Activated naive CD8-positive, alpha-beta T cell treated with anti-CD3 and anti-CD28 coated beads for 36 hours (primary cell): ENCODE data around the gene PITX2. TPM values are rescaled to one million over a fixed set of nuclear protein-coding genes. Genes with fewer than 3 reads are reported as not detected.
A peak's percentile ranks its signal among the peaks of the same experiment; 100 is the strongest.

Experiments used
- DNase-seq: peaks from one replicate; pipeline ENCODE4 v3.0.0; 2021
- H3K27ac Mint-ChIP-seq: one replicate; pipeline ENCODE4 v1.8.0; 2022; ENCODE audit warnings: mild to moderate bottlenecking, moderate library complexity, mixed read lengths
- H3K27me3 Mint-ChIP-seq: one replicate; pipeline ENCODE4 v1.8.0; 2022; ENCODE audit warnings: mild to moderate bottlenecking, mixed read lengths
- H3K36me3 Mint-ChIP-seq: one replicate; pipeline ENCODE4 v1.8.0; 2021; ENCODE audit warnings: mild to moderate bottlenecking, mixed read lengths
- H3K4me1 Mint-ChIP-seq: one replicate; pipeline ENCODE4 v1.8.0; 2021; ENCODE audit warnings: mixed read lengths
- H3K4me3 Mint-ChIP-seq: one replicate; pipeline ENCODE4 v1.8.0; 2022; ENCODE audit warnings: mild to moderate bottlenecking, moderate library complexity, mixed read lengths
- H3K9me3 Mint-ChIP-seq: one replicate; pipeline ENCODE4 v1.8.0; 2022; ENCODE audit warnings: mixed read lengths
- total RNA-seq, 2 experiments: library from RNA; stranded (reverse); gene quantifications; one replicate each; pipeline ENCODE4 v1.2.3, GENCODE V29; 2021

PITX2 gene
- total RNA-seq, 2 experiments from 2014 or later = not detected

DNA sequence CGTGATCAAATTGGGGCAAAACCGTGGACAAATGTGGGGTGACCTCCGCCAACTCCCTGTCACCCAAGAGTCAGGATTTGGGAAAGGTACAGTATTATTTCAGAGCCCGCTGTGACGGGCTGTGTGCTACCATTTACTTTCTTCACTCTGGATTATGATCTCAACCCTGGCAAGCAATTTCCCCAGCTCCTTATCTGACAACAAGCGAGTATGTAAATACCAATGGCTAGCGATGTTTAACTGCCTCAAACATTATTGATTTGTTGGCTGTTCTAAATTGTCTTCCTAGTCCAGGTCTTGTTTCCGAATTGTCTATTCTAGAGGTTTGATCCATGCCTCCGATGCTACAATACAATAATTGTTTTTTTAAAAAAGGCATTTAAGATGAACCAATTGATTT, 17.7 kb upstream of the PITX2 start:
- Mint-ChIP-seq H3K4me3 (no peak overlapping the region), H3K36me3 (peaks cover 3% of the 10 kb centered on the region), H3K27ac (no peak overlapping the region), H3K9me3 (peaks cover 12% of the 10 kb centered on the region), H3K4me1 (peaks cover 3% of the 10 kb centered on the region), H3K27me3 (peaks cover 80% of the 10 kb centered on the region)
- no peak for DNase-seq

DNA sequence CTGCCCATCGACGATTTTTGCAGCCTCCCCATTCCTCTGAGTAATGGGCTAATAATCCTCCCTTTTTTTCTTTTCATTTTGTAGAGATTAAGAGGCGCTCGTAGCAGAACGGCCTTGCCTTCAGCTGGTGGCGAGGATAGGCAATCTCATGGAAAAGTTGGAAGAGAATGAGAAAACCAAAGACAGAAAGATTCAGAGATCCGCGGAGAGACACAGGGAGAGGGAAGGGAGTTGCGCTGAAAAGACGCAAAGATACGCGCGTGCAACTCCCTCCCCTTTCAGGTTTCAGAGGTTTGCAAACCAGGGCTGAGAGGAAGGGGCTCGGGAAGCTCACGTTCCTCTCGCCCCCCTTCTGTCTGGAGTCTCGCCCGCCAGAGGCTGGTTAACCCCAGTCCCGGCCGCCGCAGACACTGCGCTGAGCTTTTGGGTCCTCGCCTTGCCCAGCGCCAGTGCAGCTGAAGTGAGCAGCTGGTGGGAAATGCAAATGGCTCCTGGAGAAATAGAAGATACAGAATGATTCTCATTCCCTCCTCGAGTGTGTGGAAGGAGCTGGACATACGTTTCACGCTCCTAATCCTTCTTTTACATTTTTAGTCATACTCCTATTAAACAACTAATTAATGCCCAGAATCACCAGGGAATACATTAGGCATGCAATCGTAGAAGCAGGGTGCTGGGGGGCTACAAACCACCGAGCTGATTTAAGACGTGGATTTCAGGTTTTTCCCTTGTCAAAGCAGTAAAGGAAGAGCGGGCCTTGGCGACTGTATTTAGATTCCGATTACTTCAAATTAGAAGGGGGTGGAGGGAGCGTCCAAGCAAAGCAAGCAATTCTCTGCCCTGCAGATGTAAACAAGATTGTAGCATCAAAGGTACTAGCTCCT, 16.6 kb upstream of the PITX2 start:
- DNase-seq = no peak
- no peak overlapping the region for H3K4me3 Mint-ChIP-seq
- H3K27me3 Mint-ChIP-seq = peaks cover 88% of the 10 kb centered on the region
- H3K4me1 Mint-ChIP-seq = peaks cover 3% of the 10 kb centered on the region
- H3K27ac Mint-ChIP-seq = no peak overlapping the region
- peaks cover 3% of the 10 kb centered on the region for H3K36me3 Mint-ChIP-seq
- peaks cover 12% of the 10 kb centered on the region for H3K9me3 Mint-ChIP-seq

DNA sequence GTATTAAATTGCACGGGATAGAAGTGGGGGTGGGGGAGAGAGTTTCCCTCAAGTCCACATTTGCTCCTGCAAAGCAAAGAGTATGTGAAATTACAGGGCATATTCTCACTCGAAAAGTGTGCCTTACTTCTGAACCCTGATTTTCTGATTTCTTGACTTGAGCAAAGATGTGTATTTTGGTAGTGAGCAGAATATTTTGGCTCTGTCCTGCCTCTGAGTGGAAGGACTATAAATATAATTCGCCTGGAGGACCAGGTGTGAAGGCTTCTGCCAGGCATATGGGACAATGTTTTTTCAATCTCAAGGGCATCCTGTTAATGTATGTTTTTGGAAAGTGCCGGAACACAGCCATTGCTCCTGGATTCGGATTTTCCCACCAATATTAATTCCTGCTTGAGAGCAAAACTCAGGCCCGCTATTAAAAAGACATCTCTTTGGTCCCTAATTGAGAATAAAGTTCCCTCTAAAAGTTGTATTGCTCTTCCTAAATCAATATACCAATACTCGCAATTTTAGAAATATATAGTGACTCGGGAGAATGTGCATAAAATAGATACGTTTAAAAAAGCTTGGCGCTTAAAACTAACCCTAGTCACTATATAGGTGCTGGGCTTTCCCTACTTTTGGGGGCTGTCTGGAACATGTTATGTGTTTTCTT, 15.3 kb upstream of the PITX2 start:
- H3K4me3 Mint-ChIP-seq = no peak overlapping the region
- H3K27me3 Mint-ChIP-seq = peaks cover 95% of the 10 kb centered on the region
- H3K36me3 Mint-ChIP-seq = peaks cover 3% of the 10 kb centered on the region
- DNase-seq = no peak
- H3K4me1 Mint-ChIP-seq = peaks cover 6% of the 10 kb centered on the region
- peaks cover 14% of the 10 kb centered on the region for H3K9me3 Mint-ChIP-seq
- H3K27ac Mint-ChIP-seq = no peak overlapping the region

DNA sequence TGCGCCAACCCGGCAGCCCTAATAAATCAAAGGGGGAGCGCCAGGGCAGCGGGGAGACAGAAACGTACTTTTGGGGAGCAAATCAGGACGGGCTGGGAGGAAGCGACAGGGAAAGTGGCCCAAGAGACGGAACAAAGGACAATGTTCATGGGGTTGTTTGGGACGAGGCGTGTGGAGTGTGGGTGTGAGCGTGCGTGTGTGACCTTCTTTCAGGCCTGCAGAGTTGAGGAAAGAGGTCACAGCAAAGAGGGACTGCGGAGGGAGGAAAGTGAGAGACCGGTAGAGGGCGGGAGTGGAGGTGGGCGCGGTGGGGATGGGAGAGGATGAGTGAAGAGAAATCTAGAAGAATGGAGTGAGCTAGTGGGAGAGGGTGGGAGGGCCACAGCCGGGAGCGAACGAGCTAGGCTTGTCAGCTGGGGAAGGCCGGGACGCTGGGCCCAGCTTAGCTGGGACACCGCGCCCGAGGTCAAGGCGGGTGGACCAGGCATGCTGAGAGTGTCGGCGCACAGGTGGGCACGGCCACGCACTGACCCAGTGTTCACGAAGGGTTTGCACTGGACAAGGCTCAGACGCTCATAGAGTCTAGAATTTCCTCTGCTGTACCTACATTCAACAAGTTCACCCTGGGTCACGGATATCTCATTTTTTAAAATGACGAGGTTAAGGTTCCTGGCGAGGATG, 14.7 kb upstream of the PITX2 start:
- H3K4me3 Mint-ChIP-seq = no peak overlapping the region
- peaks cover 5% of the 10 kb centered on the region for H3K36me3 Mint-ChIP-seq
- H3K9me3 Mint-ChIP-seq = peaks cover 14% of the 10 kb centered on the region
- peaks cover 7% of the 10 kb centered on the region for H3K4me1 Mint-ChIP-seq
- H3K27ac Mint-ChIP-seq = no peak overlapping the region
- DNase-seq = no peak
- peaks cover 97% of the 10 kb centered on the region for H3K27me3 Mint-ChIP-seq

DNA sequence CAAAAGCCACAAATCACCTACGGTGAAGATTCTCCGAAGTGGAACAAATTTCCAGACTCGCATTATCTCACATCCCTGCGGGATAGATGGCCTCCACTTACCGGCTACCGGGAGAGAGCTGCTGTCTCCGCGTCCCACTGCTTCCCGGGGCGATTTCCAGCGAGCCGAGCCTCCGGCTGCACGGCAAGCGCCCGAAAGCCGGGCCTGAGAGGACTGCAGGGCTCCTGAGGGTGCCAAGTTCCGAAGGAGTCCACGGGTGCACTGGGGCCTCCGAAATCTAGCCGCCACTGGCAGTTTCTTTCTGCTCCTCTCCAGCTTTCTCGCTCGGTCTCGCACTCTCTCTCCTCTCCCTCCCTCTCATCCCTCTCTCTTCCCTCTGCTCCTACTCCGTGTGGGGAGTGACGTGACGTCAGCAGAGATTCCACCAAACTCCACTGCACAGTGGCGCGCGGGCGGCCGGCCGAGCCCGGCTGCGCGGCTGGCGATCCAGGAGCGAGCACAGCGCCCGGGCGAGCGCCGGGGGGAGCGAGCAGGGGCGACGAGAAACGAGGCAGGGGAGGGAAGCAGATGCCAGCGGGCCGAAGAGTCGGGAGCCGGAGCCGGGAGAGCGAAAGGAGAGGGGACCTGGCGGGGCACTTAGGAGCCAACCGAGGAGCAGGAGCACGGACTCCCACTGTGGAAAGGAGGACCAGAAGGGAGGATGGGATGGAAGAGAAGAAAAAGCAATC, 14.0 kb upstream of the PITX2 start:
- H3K36me3 Mint-ChIP-seq = peaks cover 6% of the 10 kb centered on the region
- H3K4me3 Mint-ChIP-seq = no peak overlapping the region
- DNase-seq = no peak
- H3K9me3 Mint-ChIP-seq = peaks cover 14% of the 10 kb centered on the region
- H3K27ac Mint-ChIP-seq = no peak overlapping the region
- H3K4me1 Mint-ChIP-seq = peaks cover 9% of the 10 kb centered on the region
- H3K27me3 Mint-ChIP-seq = peaks cover 97% of the 10 kb centered on the region

DNA sequence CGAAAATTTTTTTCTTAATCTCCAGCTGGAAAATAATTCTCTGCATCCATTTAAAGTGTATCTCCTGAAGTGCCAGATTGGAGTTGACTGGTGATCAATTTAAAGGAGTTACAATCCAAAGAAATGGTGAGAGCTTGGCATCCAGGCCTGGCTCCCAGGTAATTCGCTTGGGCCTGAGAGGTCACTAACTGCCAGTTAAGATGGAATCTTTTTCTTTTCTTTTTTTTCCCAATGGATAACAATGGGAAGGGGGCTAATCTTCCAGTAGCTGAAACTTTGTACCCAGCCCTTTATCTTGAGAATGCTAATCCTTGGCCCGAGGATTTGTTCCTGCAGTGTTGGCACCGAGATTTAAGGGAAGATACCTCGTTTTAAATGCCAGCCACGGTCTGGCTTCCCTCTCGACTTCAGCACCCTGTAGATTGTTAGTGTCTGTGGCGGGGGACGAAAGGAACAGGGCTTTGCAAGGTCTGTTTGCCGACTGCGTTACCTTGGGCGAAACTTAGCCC, 13.3 kb upstream of the PITX2 start:
- peaks cover 13% of the 10 kb centered on the region for H3K4me1 Mint-ChIP-seq
- peaks cover 14% of the 10 kb centered on the region for H3K9me3 Mint-ChIP-seq
- peaks cover 97% of the 10 kb centered on the region for H3K27me3 Mint-ChIP-seq
- DNase-seq = no peak
- no peak overlapping the region for H3K27ac Mint-ChIP-seq
- no peak overlapping the region for H3K4me3 Mint-ChIP-seq
- H3K36me3 Mint-ChIP-seq = peaks cover 8% of the 10 kb centered on the region

DNA sequence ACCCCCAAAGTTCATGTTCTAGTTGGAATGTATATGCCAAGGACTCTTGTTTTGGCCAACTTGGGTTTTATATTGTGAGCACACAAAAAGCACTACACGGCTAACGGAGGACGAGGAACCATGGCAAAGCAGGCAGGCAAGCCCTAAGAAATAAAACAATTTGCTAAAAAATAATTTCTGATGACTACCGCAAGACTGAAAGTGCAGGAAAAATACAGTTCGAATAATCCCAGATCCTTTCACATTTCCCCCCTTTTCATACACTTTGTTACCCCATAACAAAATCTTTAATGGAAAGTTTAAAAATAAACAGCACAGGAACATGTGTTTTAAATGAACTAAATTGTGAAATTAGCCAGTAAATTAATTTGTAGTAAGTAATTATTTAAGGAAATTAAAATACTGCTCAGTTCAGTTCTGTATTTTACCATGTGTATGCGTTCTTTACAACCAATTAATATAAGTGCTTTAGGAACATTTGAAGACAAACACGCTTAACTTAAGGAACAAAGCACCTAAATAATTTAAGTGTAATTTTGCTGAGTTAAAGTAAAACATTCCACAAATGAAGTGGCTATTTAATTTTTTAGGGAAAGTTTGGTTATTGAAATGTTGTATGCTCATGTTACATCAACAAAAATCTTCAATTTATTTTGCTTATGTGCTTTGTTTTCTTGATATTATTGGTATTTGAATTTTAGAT, 12.4 kb upstream of the PITX2 start:
- Mint-ChIP-seq H3K27ac (no peak overlapping the region), H3K4me3 (no peak overlapping the region), H3K36me3 (peaks cover 12% of the 10 kb centered on the region)

DNA sequence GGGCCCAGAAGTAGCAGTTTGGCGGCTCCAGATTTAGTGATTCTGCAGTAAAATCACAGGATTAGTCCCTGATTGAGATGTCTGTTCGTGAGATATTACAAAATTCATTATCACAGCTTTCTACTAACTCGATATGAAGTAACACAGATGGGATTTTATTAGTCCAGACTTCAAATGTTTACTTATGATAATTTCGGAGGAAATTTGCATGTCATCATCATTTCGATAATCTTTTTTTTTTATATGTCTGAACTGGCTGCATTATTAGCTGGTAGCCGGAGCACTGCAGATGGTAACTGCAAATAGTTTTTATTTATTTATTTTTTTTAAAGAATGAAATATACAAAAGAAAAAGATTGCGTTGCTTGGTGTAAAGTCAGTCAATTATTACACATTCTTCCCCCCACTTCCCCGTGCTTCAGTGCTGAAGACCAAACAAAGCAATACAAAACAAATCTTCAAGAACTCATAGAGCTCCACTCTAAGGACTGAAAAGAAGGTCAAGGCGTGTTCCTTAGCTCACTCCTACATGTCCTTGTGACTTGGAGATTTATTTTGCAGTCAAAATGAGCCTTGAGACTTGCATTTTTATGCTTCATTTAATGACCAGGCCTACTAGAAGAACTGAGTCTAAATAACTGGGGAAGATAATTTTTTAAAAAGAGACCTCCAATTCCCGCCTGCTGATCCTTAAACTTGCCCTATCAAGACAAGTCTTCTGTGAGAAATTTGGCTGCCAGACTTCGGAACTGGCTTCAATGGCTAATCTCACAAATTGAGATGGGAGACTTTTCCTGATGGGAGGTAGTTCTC, 11.7 kb upstream of the PITX2 start:
- H3K27ac Mint-ChIP-seq = no peak overlapping the region
- peaks cover 16% of the 10 kb centered on the region for H3K36me3 Mint-ChIP-seq
- no peak for DNase-seq
- peaks cover 17% of the 10 kb centered on the region for H3K4me1 Mint-ChIP-seq
- peaks cover 21% of the 10 kb centered on the region for H3K9me3 Mint-ChIP-seq
- H3K27me3 Mint-ChIP-seq = peaks cover 97% of the 10 kb centered on the region
- no peak overlapping the region for H3K4me3 Mint-ChIP-seq

More for the DNA sequence above, 12.4 kb upstream of the PITX2 start:
- peaks cover 97% of the 10 kb centered on the region for H3K27me3 Mint-ChIP-seq
- peaks cover 20% of the 10 kb centered on the region for H3K9me3 Mint-ChIP-seq
- peaks cover 17% of the 10 kb centered on the region for H3K4me1 Mint-ChIP-seq
- no peak for DNase-seq

DNA sequence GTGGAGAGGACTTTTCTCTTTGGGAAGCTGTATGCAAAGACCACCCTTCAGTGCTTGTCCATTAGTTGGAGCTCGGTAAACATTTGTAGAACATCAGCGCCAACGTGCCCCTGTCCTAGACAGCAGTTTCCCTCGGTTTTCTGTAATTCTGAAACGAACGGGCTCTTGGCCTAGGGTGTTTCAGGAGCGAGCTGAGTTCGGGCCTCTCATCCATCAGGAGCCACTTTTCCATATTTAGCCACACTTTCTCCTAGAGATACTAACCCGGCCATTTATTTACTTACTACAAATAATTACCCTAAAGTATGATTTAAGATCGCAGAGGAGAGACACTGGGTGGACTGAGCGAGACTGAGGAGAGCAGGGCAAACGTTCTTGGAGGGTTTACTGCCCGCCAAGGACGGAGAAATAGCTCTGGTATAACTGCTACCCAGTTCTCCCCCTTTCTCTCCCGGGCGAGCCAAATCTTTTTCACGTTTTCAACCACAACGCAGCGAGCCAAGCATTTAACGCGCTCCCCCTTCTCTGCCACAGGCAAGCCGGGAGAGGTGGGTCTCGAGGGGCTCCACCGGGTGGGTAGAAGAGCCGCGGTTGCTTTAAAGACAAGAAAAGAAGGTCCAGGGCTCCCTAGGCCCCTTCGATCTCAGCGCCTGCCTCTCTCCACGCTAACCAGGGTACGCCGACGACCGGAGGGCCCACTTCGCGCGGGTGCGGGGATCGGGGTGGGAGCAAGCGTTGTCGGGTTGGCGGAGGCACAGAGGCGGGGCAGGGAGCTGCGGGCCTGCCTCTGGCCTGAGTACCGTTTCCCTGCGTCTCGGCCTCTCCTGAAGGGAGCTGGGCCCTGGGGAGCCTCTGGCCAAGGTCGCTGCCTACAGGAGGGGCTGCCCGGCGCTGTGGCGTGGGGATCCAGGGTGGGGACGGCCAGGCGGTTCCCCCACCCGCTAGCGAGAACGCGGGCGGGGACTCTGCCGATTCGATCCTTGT, 10.8 kb upstream of the PITX2 start:
- H3K27me3 Mint-ChIP-seq = peaks cover 97% of the 10 kb centered on the region
- H3K27ac Mint-ChIP-seq = no peak overlapping the region
- H3K9me3 Mint-ChIP-seq = peaks cover 19% of the 10 kb centered on the region
- DNase-seq = no peak
- peaks cover 16% of the 10 kb centered on the region for H3K4me1 Mint-ChIP-seq
- H3K4me3 Mint-ChIP-seq = no peak overlapping the region
- H3K36me3 Mint-ChIP-seq = peaks cover 18% of the 10 kb centered on the region

DNA sequence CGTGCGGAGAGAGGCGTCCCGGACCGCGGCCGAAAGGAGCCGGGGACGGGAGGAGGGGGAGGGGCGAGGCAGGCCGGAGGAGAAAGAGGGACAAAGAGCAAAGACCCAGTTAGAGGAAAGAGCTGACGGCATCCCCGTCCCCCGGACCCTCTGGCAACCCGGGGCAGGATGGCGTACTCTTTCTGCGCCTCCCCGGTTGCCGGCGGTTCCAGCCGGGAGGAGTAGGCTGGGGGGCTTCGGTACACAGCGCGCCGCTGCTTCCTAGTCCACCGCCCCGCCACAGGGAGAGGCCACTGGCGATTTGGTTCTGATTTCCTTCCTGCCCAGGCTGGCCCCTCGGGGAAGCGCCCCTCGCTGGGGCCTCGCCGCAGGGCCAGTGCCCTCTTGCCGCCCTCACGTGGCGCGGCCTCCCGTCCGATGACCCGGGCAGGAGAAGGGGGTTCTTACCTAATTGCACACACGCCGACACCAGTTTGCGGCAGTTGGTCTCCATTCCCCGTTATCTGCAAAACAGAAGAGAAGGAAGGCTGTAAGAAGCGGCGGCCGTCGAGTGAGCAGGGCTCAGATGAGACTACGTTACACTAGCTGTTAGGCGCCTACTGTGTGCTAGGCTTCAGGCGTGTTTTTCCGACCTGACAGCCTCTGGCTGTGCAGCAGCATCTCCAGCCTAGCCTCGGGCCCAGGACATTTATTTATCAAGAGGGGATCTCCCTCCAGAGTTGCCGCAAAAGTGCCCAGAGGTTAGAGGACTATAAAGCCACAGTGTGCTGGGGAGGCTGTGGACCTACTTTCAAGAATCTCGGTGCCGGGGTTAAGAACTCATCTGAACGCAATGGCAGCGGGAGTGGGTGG, 9.9 kb upstream of the PITX2 start:
- peaks cover 22% of the 10 kb centered on the region for H3K9me3 Mint-ChIP-seq
- H3K27me3 Mint-ChIP-seq = peaks cover 97% of the 10 kb centered on the region
- peaks cover 15% of the 10 kb centered on the region for H3K36me3 Mint-ChIP-seq
- H3K4me3 Mint-ChIP-seq = peak overlapping the region; percentile 4
- peaks cover 18% of the 10 kb centered on the region for H3K4me1 Mint-ChIP-seq
- H3K27ac Mint-ChIP-seq = no peak overlapping the region
- no peak for DNase-seq

DNA sequence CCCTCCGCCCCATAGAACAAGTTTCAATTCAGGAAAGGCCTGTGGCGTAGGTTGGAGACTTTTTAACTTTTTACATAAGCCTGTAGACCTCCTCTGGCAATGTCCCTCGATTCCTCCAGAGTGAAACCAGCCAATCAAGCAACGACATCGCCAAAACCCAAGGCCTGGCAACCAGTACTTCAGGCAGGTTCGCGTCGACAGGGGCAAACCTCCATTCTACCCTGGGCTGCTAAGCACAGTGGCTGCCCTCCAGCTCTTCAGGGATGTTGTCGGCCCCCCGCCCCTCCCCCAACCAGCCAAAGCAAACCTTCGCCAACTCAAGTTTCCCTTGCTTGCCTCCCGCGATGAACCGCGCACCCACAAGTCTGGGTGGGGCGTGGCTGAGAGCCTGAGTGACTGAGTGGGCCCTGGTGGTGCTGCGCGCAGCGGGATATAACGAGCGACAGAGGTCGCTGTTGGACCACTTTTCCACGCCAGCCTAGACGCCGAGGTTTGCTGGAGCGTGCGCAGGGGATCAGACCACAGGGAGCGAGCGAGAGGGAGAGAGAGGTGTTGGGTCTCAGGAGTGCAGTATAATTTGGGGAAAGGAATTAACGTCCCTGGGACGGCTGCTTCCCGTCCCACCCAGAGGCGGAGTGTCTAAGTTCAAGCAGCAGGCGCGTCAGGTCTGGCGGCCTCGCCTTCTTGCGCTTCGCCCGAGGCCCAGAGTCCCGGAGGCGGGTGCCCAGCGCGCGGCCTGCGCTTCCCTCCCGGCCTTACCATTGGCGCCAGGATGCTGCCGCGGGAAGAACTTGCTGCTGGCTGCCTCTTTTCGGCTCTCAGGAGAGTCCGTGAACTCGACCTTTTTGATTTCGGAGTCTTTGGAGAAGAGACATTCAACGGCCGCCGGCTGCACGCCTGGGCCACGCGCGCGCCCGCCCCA, 9.0 kb upstream of the PITX2 start:
- Mint-ChIP-seq H3K4me1 (peaks cover 18% of the 10 kb centered on the region), H3K36me3 (peaks cover 15% of the 10 kb centered on the region), H3K4me3 (peak overlapping the region; percentile 41)

More for the DNA sequence above, 9.0 kb upstream of the PITX2 start:
- H3K9me3 Mint-ChIP-seq = peaks cover 20% of the 10 kb centered on the region
- peak; percentile 52 for DNase-seq
- peak overlapping the region; percentile 56 for H3K27ac Mint-ChIP-seq
- H3K27me3 Mint-ChIP-seq = peaks cover 97% of the 10 kb centered on the region
